HuH-7 (cell line): Measurements from ENCODE around the gene BMP10.

Source experiments
- DNase-seq: peaks from one replicate; pipeline ENCODE4 v3.0.0; 2011; ENCODE audit warnings: low spot score

BMP10 gene

DNA sequence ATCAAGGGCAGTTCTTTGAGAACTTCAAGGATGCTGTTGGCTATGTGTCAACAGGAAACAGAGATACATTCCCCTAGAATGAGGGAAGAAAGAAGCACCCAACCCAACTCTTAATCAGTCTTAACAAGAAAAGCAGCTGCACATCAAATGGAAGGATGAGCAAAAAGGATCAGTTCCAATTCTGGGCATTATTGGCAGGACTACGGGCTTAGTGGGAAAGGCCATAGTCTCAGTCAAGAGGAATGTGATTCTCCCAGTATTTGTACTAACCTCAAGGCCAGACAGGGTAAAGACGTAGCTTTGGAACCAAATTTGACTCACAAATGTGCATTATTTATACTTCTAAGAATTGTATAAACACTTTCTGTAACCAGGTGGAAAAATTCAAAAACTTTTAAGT lies 18.2 kb downstream of the BMP10 start:
- DNase-seq = no peak

DNA sequence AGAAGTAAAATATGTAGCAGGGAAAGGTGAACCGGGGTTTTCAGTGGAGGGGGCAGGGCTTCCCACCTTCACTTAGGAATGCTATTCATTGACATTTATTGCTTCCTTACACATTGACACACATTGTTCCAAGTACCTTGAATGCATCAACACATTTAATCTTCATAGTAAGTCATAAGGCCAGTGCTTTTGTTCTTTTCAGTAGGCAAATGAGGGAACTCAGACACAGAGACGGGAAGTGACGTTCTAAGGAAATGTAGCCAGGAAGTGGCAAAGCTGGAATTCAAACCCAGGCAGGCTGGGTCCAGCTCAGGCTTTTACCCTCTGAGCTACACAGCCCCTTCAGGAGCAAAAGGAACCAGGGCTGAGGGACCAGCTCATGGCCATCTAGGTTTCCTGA lies 20.7 kb downstream of the BMP10 start:
- DNase-seq = no peak

DNA sequence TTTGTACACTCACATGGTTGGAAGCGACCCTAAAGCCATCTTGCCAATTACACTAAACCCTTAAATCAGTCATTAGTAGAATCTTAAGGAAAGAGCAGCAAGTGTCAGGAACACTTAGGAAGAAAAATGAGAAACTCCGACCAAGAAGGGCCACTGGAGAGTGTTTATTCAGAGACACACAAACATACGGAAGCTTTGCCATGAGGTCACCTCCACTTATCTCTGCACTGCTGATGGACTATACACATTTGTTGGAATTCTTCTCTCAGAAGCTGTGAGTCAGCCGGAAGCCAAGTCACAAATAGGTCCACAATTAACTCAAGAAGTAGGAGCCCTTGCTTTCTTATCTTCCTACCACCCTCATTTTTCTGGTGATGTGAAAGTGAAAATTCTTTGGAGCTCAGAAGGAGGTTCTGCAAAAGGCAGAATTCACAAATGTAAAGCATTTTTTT lies 21.6 kb downstream of the BMP10 start:
- no peak for DNase-seq

DNA sequence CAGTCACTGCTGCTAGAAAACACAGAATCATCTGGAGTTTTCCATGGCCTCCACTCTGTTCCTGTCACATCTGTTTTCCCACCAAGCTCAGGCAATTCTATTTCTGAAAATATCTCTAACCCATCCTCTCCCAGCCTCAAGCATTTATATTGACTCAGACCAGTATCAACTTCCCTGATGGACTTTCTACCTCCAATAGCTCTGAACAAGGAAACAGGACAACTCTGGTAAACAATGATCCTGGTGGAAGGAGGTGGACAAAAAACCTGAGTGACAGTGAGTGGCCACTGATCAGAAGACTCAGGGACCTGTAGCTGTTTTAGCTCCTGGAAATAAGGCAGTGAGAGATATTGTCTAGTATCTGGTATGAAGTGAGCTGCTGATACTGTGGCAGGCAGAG lies 23.4 kb downstream of the BMP10 start:
- DNase-seq = no peak

DNA sequence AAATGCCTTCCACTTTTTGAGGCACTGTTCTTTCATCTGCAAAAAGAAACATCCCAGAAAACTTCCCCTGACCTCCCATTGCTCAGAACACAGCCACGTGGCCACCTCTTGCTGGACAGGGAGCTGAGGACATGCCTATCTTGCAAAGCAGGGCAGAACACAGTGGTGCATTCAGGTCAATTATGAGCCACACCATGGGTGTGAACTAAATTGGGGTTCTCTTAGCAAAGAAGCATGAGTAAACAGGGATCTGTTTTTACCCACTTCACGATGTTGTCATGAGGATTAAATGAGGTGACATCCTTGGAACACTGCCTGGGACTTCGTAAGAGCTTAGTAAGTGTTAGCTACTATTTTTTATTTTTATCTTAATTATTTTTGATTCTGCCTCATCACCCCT lies 25.1 kb downstream of the BMP10 start:
- DNase-seq = no peak

DNA sequence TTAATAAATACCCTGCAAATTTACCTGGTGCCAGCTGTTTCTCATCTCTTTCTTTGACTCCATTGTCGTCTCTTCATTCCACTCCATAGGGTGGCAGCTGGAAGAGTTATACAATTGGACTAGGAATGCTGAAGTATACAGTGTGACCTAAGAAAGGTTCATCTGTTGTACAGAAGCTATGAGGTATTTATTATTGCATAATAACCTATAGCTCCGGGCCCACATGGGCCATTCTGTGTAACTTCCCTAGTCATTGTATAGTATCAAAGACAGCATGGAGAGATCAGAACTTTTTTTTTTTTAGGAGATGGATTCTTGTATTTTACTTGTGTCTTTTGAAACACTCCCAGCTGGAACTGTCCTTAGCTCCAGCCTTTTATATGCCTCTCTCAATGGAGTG lies 26.2 kb downstream of the BMP10 start:
- DNase-seq = no peak

DNA sequence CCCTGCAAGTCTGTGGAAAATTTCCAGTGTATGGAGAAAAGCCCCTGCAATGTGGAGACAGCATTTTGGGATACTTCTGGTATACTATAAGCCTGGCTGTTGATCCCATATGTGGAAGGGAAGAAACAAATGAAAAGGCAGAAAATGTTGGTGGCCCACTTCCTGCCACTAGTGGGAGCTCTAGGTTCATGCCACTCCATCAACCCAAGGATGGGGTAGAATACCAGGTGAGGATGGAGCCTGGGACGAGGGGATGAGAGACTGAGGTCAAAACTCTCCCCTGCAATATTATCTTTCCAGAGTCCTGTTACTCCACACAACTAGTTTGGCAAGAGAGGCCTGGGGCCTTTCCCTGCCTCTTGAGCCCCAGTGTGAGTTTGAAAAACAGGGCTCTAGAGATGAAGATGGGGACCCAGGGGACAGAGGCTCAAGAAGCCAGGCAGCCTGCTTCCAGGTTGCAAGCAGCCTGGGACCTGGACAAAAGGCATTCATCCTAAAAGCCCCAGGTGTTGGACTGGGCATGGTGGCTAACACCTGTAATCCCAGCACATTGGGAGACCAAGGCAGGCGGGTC lies 31.9 kb downstream of the BMP10 start:
- DNase-seq = peak; percentile 23

DNA sequence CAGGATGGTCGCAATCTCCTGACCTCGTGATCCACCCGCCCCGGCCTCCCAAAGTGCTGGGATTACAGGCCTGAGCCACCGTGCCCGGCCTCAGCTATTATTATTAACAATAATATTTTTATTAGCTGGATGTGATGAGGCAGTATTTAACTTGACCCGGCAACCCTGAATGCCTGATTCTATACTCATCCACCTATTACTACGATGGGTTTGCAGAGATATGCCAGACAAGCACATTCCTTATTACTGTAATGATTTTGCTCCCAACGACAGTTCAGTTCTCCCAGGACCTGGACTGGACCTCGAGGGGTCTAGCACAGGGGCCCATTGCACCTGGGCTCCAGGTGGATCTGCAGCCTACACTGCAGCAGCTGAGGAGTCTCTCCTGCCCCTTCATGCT lies 32.6 kb downstream of the BMP10 start:
- DNase-seq = no peak

DNA sequence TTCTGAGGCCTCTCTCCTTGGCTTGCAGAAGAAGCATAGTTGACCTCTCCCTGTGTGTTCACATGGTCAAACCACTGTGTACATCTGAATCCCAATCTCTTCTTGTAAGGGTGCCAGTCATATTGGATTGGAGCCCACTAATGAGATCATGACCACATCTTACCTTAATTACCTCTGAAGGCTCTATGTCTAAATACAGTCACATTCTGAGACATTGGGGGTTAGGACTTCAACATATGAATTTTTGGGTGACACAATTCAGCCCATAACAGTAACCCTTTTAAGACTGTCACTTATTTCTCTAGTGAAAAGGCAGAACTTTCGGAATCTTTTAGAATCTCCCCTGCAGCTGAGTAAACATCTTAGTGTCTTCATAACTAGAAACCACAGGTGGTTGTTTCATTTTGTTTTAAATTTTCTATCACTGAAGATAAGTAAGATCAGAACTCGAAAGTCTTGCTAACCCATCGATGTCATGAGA lies 33.3 kb downstream of the BMP10 start:
- no peak for DNase-seq

DNA sequence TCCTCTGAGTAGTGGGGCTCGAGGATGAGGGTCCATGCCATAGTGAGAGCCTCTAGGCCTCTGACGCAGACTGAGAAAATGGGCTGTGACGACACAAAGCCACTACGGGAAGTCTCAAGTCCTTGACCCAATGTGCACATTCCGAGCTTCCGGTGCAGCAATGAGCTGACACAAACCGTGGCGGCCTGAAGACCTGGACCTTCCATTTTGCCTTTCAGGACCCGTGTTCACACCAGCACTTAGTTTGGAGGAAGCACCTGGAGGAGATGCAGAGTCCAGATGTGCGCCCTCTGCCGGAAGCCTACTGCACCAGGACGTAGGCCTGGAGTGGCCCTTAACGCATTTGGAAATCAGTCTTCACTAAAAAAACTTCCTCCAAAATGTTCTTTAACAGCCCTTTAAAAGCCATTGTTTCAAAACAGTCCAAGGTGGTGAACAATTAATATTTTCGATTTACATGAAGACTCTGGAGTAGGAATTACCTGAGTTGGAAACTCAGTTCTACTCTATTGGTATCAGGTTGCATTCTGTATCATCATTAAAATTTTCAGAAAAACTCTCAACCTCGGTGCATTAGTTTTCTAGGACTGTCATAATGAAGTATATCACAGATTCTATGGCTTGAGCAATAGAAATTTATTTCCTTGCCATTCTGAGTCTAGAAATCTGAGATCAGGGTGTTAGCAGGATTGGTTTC lies 33.9 kb downstream of the BMP10 start:
- peak; percentile 74 for DNase-seq

DNA sequence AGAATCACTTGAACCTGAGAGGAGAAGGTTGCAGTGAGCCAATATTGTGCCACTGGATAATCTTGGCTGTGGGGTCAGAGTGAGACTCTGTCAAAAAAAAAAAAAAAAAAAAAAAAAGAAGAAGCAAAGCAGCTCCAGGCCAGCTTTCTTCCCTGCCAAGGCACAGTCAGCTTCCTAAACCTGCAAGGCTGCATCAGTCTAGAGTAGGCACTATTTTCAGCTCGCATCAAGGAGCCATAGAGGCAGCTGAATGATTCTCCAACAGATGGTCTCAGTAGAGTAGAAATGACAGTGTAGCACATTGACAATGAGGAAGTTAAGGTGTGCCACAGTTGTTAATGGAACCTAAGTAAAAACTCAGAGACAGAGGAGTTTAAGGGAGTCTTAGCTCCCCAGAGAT lies 35.6 kb downstream of the BMP10 start:
- DNase-seq = no peak

DNA sequence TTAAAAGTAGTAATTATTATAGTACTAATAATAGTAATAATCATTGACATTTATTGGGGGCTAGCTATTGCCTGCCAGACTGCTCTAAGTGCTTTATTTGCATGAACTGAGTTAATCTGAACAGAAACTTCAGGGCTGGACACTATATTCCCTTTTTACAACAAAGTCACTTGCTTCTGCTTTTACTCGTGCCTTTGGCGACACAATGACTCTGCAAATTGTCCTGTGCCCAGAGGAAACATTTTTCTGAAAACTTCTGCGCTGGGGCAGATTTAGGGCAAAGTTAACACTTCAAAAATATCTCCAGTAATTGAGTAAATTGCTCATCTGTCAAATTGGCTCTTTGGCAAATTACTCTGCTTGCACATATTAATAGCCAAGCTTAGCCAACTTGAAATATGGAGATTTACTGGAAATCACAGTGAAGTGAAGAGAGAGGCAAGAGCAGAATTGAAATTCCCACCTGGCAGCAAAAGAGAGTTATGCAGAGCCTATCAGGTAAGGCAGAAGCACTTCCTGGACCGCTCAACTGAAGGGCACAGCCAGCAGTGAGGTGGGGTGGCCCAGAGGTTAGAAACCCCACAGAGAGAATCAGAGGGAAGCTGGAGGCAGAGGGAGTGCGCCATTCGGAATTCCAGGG lies 36.3 kb downstream of the BMP10 start:
- DNase-seq = no peak

DNA sequence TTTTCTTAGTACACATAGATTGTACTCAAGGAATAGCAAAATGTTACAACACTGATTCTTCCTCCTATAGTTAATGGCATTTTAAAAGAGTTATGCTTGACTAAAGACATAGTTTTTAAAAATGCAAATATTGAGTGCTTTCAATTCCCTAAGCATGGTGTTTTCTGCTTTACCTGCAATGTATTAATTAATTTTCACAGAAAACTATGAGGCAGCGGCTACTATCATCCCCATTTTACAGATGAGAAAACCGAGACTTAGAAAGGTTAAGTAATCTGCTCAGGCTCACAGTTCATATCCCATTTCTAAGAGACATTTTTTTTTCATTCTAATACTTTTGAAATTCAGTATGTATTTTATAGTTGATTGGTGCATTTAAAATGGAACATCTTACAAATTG lies 38.0 kb downstream of the BMP10 start:
- DNase-seq = no peak

DNA sequence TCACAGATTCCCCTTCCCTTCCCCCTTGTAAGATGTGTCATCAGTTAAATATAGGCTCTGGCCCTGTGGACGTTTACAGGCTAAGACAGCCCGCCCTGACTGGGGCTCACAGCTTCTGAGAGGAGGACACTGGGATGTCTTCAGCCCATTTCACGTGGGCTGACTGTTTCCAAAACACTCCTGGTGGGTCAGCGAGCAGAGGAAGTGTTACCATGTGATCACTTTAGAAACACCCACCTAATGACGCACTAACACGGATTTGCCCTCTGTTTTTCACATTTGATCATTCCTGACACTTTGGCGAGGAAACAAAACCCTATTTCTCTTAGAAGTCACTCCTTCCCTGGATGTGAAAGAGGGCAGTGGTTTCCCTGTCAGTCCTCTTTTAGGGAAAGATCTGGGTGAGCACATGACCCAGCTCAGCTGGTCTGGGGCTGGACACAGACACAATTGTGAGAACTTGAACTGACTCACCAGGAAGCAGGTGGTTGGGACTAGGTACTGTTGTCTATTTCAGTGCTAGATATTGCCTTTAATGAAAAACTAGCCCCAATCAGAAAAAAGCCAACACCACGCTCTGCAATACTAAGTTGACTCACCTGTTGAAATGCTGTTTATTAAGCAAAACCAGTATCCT lies 38.8 kb downstream of the BMP10 start:
- no peak for DNase-seq

DNA sequence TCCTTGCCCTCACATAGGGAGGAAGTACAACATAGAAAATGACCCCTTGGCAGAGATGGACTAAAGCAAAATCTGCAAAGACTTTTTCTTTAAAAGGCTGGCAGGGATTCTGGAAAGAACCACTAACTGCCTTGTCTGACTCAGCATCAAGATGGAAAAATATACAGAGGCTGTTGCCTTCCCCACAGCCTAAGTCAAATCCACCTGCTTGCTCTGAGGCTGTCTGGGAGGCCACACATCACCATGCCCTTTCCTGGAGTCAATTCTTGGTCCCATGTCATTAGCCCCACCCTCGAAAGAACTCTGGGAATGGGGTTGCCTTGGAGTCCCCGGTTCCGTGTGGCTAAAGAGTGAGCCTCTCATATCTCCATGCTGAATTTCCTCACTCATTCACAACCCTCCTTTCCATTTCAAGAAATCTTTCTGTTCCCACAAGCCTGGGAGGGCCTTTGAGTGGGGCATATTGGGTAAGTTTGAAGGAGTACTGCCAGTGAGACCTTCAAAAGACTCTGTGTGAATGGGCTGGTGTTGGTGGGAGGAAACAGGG lies 39.4 kb downstream of the BMP10 start:
- DNase-seq = no peak

DNA sequence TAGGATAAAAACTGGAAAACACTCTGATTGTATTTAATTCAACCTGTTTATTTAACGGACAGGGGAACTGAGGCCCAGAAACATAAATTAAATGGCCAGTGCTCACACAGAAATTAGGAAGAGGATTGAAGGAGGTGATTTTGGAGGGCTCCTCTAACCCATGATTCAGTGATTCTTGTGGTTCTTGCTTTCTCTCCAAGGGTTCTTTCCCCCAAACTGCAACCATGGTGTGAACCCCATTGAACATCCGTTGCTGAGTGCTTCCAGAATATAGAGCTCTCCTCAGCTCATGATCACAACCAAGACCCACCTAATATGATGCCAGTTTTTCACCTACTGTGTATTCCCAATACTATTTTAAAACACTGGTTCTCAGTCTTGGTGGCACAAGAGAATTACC lies 41.4 kb downstream of the BMP10 start:
- no peak for DNase-seq

DNA sequence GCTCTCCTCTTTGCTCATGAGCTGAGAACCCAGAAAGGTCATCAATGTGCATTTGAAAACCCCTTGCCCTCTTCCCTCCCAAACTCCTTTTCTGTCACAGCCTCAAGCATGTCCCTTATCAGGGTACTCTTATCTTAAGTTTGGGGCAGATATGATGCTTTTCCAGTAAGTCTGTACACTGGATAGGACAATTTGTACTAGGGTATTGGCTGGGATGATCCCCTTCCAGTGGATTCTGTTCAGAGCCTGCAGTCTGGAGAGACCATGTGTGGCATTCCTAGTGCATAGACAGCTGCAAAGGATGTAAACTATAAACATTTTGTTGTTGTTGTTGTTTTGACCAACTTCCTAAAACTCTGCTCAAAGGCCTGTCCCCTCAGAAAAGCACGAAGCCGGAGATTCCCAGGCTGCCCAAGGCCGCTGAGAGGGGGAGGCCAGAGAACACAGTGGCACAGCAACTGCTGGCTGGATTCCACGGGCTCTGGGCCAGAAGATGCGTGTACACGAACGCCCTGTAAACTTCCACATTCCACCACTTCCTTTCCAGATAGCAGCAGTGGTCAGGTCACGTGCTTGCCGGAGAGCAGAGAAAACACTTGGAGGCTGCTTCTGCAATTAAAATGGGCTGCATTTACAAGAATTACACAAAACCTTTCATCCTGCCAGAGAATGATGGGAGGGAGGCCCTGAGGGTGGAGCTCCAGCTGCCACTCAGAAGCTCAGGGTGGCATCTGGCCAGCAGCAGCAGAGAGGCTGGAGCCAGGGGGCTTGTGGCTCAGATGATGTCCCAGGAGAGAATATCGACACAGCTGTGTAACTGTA lies 42.1 kb downstream of the BMP10 start:
- DNase-seq = no peak

DNA sequence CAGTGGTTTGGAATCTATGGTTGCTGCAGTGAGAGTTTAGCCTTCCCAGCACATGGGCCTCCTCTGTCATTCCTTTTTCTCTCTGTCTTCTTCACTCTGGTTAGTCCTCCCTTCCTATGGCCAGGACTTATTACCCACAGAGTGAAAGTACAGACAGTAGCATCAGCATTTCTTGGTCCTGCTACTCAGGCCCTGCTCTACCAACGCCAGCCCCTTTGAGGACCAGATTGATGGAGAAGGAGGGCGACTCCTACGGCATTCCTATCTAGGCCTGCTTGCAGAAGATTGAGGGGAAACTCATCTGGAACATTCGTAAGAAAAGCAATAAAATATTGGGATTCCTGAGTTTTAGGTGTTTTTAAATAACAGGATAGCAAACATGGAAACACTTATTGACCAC lies 43.5 kb downstream of the BMP10 start:
- DNase-seq = no peak

DNA sequence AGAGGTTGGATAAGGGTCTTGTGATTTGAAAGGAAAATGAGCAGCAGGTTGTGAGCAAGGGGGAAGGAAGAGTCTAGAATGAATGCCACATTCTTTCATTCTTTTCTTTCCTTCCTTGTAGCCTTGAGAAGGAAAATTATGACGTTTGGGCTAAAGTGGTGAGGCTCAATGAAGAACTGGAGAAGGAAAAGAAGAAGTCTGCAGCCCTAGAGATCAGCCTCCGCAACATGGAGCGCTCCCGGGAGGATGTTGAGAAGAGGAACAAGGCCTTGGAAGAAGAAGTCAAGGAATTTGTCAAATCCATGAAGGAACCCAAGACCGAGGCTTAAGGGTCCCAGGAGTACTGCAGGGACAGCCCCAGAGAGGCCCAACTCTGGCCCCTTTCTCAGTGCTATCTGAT lies 45.3 kb downstream of the BMP10 start:
- DNase-seq = no peak

DNA sequence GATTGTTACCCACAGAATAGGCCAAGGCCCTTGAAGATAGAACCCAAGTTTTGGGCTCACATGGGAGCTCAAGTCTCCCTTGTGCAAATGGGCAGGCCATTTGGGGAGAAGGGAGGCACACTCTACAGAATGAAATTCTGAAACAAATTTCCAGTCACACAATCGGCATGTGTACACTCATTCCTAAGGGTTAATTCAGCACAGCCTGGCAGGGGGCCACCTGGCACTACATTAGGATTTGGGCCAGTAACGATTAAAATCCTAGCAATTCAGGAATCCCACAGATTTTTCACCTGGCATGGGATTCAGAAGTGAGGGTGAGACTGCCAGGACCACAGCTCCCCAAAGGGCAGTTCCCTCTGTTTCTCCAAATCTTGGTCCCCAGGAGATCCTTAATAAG lies 46.4 kb downstream of the BMP10 start:
- DNase-seq = no peak

DNA sequence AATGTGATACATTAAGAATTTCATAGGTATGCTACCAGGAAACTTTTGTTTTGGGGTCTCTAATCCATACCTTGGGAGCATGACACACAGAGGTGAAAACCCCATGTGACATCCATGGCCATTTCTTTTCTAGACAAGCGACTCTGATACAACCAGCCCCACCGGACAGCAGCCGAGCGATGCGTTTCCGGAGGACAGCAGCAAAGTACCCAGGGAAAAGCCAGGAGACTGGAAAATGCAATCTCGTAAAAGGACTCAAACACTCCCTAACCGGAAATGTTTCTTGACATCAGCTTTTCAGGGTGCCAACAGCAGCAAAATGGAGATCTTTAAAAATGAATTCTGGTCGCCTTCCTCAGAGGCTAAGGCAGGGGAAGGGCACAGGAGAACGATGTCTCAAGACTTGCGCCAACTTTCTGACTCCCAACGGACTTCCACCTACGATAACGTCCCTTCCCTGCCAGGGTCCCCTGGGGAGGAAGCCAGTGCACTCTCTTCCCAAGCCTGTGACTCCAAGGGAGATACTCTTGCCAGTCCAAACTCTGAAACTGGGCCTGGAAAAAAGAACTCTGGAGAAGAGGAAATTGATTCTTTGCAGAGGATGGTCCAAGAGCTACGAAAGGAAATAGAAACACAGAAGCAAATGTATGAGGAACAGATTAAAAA lies 48.9 kb downstream of the BMP10 start:
- DNase-seq = no peak
